Renal pelvis (tissue), 12 donors: ENCODE data around the gene GSDMA. TPM values are rescaled to one million over a fixed set of nuclear protein-coding genes. Genes with fewer than 3 reads are reported as not detected.

Experiments used
- DNase-seq: peaks from one replicate; pipeline ENCODE4 v3.0.0-alpha.2; 2013
- long read RNA-seq, 16 experiments: transcript quantifications; one replicate each; lab custom pipeline, GENCODE V29; 2026
- polyA plus RNA-seq, 3 donors: library from polyadenylated mRNA; unstranded; fragments of 120-200 nt; gene quantifications; one replicate each; pipeline ENCODE4 v1.2.1, GENCODE V29; 2013; ENCODE audit not compliant: insufficient read length in 3 of 3

GSDMA gene, protein sequence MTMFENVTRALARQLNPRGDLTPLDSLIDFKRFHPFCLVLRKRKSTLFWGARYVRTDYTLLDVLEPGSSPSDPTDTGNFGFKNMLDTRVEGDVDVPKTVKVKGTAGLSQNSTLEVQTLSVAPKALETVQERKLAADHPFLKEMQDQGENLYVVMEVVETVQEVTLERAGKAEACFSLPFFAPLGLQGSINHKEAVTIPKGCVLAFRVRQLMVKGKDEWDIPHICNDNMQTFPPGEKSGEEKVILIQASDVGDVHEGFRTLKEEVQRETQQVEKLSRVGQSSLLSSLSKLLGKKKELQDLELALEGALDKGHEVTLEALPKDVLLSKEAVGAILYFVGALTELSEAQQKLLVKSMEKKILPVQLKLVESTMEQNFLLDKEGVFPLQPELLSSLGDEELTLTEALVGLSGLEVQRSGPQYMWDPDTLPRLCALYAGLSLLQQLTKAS
- polyA plus RNA-seq = 1 to 10 TPM; 2.6 to 3.9 (median 2.7) TPM
- long read RNA-seq, donor 1 = 0 reads
- long read RNA-seq, donor 2, partial matches to known transcripts = 7 of 7 reads
- long read RNA-seq, donor 2, other reads (novel, unspliced or antisense) = 0 of 7 reads
- long read RNA-seq, donor 3 = 0 reads
- long read RNA-seq, donor 4 = 0 reads
- long read RNA-seq, donor 5 = 0 reads
- long read RNA-seq, donor 6 = 0 reads
- long read RNA-seq, donor 7 = 0 reads
- long read RNA-seq, donor 8 = 0 reads
- long read RNA-seq, donor 9 = 0 reads
- long read RNA-seq, donor 10 = 0 reads
- long read RNA-seq, donor 11 = 0 reads
- long read RNA-seq, donor 12 = 0 reads
- long read RNA-seq, donor 13 = 0 reads
- long read RNA-seq, donor 14 = 0 reads
- long read RNA-seq, donor 15 = 0 reads
- long read RNA-seq, donor 16 = 0 reads

DNA sequence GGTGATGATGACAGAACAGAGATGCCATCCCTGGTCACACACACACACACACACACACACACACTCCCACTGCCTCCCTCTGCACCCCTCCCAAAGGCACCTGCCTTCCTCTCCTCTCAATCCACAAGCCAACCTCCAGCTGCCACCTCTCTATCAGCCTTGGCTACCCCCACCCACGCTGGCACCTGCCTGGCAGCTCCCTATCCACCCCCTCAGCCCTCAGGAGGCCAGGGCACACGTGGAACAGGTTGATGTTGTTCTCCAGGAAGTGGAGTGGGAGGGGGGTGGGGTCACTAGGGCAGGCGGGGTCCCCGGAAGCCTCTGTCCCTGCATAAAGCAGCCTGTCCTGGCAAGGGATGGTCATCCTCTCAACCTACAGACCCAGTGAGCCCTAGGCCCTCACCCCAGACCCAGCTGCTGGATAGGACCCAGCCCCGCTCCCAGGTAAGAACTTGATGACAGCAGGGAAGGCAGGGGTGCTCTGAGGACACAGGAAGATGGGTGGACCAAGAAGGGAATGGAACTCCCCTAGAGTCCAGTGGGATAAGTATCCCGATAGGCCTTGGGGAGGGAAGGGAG is at the start of gene GSDMA:
TSS of gene GSDMA (plus strand) at position 363 of the 579 bp plus-strand sequence. CDS start 2,684 bp downstream, outside the sequence.
- no peak for DNase-seq

DNA sequence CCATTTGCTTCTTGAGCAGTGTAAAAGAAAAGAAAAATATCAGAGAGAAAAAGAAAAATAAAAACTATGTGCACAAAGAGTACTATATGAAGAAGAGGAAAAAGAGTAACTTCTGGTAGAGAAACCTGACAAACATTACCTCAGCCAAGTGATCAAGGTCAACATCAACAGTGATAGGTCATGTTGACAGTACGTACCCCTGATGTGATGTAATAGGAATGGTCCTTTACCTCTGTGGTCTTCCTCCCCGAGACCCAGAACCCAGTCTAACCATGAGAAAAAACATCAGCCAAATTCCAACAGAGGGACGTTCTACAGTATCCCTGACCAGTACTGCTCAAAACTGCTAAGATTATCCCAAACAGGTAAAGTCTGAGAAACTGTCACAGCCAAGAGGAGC is 48.8 kb upstream of the GSDMA start:
- no peak for DNase-seq

DNA sequence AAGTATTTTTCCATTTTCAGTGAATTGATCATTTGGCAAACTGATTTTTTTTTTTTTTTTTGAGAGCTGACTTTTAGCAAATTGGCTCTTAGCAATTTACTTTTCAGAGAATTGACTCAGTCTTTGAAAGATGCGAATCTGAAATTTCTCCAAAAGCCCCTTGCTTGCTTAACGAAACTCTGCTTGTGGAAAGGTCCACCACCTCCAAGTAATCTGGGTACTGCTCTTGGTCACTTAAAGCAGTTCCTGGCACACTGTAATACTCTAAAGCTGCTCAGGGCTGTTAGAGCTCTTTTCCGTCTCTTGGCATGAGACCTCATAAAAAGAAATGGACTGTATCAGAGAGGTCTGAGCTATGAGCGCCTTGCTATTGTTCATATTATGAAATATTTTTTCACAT is 47.2 kb upstream of the GSDMA start:
- DNase-seq = no peak

DNA sequence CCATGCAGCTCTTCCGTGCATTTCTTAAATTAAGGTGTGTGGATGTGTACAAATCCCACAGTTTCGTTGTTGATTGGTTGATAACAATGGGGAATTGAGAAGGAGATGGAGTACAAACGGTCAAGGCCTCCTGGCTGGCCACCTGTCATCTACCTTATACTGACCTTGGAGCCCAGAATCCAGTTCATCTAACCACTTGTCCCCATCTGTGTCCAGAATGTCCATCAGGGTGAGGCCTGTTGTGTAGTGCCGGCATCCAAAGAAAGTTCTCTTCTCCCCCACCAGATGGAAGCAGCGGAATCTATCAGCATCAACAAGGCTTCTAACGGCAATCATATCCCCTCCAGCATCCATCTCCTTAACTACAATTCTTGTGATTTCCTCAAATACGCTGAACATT is 45.9 kb upstream of the GSDMA start:
- DNase-seq = no peak

DNA sequence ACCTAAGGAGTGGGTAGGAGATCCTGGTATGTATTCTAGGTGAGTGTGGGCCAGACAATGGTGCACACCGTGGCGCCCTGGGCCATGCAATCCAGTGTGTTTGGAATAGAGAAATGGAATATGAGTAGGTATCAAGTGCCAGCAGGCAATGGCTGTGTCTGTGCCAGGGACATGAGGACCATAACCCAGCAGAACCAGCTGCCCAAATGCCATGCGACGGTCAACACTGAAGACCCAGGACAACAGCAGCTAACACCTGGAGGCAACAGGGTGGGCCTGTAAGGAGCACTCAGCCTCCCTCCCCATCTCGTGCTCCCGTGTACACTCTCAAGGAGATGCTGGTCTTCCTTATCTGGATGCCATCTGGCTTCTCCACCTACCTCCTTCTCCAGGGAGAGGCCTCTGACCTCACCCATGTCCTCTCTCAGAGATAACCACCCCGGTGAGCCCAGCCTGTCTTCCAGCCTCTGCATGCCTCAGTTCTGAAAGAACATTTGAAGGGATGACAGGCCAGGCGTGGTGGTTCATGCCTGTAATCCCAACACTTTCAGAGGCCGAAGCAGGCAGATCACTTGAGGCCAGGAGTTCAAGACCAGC is 43.6 kb upstream of the GSDMA start:
- DNase-seq = no peak

DNA sequence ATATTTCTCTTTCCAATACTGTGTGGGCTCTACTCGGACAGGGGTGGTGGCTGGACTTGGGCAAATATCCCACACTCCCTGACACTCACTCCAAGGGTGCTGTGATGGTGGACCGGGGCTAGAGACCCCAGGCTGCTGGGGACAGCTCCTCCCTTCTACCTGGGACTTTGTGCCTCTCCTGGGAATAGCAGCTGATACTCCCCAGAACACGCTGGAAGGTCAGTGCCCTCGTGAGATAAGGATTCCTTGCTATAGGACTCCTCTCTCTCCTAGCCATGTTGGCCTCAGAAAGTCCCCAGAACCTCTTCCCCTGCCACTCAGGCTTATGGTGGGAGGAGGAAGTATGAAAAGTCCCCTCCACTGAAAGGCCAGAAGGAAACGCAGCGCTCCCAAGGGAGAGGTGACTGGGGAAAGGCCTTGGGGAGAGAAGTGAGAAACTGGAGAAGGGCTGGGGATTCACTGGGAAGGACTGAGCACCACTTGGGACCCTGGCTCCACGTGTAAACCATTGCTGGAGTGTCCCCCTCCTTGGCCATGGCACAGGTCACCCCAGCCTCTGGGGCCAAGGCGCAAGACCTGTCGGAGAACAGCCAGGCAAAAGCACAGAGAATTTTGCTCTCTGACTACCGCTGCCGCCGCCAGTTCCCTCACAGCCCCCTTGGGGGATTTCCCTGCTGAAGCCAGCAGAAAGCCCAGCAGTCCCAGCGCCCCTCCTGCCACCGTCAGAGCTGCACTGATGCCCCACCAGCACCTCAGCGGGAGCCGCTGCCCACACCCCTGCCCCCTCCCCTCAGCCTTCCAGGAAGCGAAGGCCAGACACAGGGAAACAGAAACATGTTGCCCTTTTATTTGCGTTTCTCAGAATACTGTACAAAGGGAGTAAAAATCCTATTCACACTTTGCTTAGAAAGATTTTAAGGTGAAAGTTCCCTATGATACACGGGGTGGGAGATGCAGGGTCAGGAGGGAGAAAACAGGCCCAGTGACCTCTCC is 42.3 kb upstream of the GSDMA start:
- no peak for DNase-seq

DNA sequence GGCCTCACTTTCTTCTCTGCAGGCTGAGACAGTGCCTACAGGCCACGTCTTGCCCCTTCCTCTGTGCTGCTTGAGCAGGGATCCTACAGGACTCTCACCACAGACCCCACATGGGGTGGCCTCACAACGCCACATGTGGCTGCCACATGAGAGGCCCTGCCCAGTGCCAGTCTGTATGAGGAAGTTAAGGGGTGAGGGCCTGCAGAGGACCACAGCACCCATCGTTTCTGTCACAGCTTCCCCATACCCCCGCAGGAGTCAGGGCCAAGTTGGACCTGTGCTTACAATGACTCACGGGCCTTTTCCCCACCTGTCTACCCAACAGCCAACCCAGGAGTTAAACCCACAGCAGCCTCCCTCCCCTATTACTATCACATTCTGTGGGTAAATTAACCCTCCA is 41.5 kb upstream of the GSDMA start:
- DNase-seq = no peak

DNA sequence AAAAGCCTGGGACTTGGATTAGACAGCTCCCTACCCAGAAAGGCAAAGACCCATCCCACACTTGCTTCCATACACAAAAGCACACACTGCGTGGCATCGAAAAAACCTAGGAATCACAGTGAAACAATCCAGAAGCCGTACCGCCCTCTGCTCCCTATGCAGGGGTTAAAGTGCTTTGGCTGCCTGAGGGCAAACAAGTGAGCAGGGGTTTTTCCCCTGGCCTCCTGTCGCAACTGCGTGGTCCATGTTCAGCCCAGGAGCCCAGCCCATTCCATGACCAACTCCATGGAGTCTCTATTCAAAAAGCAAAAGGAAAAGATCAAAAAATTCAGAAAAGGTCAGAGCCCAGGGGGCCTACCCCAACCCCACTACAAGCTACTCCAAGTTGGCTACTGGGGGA is 40.8 kb upstream of the GSDMA start:
- DNase-seq = no peak

DNA sequence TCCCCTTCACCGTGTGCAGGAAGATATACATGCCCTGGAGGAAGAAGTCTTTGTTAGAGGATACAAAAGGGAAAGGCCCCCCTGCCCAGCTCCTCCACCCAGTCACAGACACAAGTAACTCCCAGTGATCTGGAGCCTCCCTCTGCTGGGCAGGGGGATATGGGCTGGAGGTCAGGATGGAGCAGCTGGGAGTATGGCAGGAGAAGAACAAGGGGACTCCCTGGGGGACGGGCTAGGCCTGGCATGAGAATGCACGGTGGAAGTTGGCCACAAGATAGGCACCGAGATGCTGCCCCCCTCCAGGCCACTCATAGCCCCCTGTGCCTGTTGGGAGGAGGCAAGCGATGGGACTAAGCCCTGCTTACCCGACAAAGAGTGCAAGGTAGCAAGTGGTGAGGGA is 39.6 kb upstream of the GSDMA start:
- DNase-seq = no peak

DNA sequence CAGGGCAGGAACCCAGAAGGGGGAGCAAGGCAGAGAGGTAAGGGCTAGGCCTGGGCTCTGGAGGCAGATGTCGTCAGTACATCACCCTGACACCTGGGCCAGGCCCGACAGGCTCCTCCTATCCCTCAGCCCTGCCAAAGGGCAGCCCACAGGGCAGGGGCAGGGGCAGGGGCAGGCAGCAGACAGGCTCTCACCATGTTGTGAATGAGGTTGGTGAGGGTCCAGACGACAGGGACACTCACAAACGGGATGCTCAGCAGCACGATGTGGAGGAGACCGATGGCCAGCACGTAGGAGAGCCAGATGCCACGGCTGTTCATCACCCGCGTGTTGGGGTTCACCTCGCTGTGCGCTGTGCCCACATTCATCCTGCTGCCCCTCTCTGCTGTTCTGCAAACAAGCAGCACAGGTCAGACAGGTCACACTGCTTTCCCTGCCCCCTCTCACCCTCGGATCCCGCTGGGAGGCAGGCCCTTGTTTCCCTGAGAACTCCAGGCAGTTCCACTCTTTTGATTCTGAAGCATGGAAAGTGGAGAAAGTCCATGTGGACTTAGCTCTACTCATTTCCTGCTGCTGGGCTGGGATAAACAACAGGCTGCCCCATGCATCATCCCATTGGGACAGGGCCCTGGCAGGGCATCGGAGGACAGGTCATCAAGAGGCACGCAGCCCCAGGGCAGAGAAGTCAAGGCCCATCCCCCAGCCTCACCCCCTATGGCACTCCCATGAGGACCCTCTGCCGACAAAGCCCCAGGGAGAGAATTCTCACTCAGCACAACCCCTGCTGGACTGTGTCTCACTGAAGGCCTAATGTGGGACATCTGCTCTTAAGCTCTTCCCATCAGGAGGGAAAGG is 38.7 kb upstream of the GSDMA start:
- DNase-seq = no peak

DNA sequence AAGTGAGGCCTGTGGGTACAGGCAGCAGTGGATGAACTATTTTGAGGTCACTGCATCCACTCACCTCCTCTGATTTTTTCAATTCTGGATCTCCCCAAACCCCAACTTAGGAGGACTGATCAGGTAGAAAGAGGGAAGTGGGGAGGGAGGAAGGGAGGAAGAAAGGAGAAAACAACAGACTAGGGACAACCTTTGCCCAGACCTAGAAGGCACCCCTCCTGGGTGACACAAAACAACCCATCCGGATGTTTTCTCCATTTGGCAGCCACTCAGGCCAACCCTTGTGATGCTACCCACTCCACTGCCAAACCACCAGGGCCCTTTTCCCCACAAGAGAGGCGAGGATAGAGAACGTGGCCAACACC is 38.1 kb upstream of the GSDMA start:
- no peak for DNase-seq

DNA sequence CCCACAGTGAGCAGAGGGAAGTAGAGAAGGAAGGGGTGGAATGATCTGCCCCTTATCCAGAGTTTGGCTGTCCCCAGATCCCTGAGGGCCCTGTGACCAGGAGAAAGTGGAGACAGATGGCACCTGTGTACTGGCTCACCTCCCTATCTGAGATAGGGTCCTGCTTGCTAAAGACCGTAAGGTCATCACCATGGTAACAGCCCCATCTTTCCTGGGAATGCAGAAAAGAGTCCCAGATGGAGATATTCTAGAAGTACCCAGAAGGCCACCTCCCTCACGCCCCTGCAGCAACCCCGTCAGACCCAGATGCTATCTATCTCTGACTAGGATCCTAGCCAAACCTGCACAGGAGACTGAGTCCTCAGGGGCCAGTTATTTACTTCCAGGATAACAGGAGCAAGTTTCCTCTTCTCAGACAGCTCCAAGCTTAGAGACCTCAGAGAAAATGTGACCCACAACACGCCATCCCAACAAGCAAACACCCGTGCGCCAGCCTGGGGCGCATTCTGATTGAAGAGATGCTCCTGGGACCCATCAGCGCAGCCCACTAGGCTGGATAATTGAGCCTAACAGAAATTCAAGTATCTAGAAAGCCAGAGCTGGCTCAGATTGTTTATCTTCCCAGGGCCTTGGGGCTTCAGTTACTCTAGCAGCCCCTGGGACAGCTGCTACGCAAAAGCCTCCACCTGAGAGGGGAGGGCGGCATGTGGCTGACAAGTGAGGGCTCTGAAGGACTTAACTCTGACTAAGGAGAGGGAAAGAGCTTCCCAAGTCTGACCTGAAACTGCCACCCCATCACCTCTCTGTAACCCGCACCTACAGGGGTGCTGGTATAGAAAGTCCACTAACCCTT is 37.3 kb upstream of the GSDMA start:
- no peak for DNase-seq

DNA sequence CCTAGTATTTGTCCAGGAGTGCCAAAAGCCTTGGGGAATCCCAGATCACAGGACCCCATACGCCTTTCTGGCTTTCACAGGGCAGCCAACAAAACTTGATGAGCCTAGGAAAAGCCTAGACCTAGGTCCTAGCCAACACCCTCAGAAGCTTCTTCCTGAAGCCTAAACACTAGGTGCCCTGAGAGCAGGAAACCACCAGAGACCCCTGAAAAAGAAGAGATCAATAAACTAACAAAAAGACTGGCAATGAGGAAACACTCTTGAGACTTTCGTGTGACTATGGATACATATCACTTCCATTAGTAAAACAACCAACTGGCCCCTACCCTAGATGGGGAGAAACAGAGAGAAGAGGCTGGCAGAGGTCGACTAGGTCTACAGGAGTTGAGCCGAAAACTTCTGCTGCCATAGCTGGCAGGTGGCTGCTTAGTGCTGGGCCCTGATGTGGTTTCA is 36.6 kb upstream of the GSDMA start:
- no peak for DNase-seq

DNA sequence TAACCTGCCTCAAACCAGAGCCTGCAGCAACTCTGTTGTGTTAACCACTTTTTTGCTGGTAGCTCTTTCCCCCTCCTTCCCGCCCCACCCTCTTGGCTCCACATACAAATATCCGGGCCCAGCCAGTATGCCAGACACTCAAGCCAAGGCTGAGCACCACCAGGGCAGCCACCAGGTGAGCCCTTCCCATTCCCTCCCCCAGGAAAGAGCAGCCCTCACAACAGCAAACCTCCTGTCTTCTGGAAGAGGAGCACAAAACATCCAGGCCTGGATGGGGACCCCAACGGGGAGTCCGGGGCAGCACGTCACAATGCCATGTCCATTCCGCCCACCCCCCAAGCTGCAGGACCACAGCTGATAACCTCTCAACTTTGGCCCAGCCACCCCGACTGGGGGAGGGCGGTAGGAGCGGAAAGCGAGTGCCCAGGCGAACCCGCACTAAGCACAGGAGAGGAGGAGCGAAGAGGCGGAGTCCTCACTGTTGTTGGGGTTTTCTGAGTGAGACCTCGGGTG is 36.2 kb upstream of the GSDMA start:
- no peak for DNase-seq

DNA sequence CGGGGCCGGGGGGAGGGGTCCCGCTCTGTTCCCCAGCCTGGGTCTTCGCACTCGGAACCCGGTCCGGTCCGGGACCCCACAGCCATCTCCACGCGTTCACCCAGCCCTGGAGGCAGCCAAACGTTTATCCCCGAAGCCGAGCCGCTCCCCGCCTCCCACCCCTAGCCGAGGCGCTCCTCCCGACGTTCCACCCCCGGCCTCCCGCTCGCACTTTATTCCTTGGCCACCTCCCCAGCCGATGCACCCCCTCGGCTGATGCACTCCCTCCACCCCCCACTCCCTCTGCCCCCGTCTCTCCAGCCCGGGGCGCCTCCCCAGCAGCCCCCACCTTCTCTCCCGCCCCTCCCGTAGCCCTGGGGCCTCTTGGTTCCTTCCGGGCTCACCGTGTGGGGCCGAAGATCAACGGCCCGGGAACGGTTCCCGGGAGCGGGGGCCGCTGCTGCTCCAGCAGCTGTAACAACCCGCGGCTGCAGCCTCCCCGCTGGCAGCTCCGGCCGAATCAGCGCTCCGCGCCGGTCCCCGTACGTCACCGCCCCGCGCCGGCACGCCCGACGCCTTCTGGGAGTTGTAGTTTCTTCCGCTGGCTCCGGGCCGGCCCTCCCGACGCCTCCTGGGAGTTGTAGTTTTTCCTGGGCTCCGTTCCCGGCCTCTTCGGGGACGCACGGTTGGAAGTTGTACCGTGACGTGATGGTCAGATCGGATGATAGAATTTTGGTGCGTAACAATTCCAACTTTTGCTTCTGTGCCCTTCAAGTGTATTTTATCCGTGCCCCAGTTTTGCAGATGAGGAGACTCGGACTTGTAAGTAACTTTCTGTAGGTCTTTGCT is 35.5 kb upstream of the GSDMA start, which contains the start of the genes LRRC3C and ORMDL3:
TSS of gene LRRC3C (plus strand) at position 632 of the 828 bp plus-strand sequence. CDS start 13,792 bp downstream, outside the sequence.
TSS of gene ORMDL3 (minus strand) at position 501 of the 828 bp plus-strand sequence. CDS start 3,398 bp downstream, outside the sequence.
- DNase-seq = peak; percentile 94

DNA sequence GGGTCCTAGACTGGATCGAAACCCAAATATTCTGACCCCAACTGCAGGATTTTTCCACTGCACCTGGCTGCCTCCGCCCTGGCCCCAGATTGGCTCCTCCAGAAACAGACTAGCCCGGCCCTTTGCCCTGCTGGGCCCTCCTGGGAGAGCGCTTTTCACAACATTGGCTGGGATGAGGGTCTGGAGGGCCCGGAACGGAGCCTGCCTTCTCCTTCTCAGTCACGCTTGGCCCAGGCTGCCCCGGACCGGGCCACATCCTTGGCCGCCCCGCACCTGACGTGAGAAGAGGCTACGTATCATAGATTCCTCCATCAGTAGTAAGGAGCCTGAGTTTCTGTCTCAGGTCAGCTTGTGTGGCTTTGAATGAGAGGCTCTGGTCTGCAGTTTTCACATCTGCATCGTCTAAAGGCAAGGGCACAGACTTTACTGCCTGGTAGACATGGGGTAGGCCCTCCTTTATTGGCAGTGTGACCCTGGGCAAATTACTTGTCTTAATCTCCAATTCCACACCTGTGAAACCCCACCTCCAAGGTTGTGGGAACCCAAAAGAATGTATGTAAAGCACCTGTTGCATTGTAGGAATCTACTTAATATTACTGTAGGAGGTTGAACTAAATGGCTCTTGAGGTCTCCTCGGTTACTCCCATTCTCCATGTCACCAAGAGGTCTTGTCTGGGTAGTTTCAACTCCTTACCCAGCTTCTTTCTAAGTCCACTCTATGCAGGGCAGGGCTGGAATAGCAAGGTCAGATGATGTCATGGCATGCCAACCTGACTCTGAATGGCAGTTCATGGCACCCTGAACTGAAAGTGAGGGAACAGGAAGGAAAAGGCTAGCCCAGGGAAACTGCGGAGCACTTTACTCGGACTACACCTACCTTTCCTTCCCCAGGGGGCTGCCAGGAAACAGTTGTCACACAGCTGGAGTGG is 34.6 kb upstream of the GSDMA start:
- no peak for DNase-seq
